SHP77 treated with DMSO at 0.1 percent for 48 hours (cell line): Measurements from ENCODE around the gene ECSCR.

Experiments used
- DNase-seq: peaks from one replicate; lab custom pipeline; 2025; lab: John Stamatoyannopoulos, UW

The ECSCR gene

DNA sequence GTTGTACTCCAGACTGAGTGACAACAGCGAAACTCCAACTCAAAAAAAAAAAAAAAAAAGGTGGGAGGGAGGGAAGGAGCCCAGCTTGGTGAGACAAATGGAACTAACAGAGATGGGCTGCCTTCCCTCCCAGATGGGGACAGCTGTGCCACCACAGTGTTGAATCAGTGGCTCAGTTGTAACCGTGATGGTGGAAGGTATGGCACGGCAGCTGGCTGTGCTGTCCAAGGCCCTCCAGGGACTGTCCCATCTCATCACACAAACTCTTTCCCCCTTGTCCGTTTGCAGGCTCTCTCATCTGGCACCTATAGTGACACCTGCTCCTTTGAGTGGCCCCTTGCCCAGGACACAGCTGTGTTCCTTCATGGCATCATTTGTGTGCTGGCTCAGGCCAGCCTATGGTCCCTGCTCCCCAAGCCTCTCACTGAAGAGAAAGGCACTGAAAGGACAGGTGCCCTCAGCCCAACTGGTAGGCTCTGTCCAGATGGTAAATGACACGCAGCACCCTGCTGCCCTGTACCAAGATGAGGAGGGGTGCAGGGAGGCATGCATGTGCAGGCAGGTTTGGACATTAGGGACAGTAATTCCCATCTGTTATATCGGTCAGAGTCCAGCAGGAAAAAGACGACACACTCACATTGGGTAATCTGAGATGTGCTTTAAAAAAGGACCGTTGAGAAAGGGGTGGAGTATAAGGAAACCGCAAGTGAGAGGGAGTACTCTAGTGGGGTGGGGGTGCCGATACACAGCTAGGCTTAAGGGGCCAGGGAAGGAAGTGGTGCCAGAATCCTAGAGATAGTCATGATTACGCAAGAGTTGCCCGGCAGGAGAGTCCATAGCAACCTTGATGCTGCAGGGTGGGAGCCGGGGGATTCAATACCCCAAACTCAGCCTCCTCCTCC, 12.6 kb upstream of the ECSCR start:
- no peak for DNase-seq

DNA sequence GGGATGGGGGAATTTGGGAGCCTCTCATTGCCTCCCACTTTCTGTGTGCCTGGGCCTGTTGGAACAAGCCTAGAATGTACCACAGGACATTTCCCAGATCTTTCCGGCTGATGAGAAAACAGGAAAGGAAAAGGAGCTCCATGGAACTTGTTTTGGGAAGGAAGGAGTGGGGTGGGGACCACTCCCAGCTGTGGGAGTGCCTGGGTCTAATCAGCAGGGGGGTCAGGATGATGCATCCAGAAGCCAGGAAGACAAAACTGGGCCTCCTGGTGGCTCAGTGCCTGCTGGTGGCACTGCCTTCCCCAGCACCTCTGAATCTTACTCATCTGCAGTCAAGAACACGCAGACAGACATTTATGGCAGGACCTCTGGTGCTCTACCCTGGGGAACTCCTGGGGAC, 11.0 kb upstream of the ECSCR start:
- no peak for DNase-seq

DNA sequence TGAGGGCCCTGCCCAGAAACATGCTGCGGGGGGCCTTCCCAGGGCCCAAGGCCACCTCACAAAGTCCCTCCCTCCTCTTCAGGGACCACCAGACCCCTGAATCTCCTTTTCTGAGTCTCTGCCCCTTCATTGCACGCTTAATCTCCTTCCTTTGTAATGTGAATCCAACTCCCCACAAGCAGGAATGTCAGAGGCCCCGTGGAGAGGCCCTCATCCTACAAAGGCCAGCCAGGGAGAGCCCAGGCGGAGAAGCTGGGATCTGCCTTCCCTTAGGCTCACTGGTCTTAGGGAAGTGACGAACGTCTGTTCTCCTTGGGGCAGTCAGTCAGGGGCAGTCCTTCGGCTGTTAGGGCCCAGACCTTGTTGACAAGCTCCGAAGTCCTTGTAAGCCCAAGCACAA, 10.6 kb upstream of the ECSCR start:
- no peak for DNase-seq

DNA sequence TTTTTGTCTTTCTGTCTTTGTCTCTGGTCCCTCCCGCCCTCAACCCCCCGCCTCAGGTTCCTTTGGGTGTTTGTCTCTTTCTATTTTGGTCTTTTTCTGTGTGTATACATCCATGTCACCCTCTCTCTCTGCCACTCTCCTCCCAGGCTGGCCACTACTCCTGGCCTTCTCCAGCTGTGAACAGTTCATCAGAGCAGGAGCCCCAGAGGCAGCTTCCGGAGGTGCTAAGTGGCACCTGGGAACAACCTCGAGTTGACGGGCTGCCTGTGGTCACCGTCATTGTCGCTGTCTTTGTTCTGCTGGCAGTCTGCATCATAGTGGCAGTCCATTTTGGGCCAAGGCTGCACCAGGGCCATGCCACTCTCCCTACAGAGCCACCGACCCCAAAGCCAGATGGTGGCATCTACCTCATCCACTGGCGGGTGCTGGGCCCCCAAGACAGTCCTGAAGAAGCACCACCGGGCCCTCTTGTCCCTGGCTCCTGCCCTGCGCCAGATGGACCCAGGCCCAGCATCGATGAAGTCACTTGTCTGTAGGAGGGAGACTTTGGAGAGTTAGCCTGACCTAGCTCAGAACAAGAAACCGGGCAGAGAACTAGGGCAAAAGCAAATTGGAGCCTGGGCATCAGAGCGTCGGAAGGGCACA, 10.0 kb upstream of the ECSCR start:
- no peak for DNase-seq

DNA sequence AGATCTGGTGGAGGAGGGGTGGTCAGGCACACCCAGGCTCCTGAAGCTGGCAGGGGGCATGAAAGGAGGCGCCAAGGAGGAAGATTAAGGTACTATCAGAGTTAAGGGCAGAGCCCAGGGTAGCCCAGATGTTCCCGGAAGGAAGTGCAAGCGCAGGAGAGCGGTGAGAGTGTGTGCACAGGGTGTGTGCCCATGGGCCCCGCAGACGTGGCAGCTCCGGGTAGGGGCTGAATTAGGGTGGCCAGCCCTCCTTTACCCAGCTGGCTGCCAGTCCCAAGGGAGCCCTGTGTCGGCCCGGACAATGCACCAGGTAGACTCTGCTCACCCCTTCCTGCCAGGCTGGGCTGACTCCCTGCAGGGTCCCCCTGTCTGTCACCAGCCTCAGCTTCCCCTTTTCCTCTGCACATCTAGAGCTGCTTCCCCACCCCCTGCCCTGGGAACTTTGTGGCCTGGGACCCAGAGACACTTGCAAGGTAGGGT, 8.3 kb upstream of the ECSCR start, which contains the start of gene SMIM33:
Gene SMIM33 (plus strand): TSS at position 184 of the 480 bp plus-strand sequence. CDS start 118 bp downstream, at position 302.
- no peak for DNase-seq

DNA sequence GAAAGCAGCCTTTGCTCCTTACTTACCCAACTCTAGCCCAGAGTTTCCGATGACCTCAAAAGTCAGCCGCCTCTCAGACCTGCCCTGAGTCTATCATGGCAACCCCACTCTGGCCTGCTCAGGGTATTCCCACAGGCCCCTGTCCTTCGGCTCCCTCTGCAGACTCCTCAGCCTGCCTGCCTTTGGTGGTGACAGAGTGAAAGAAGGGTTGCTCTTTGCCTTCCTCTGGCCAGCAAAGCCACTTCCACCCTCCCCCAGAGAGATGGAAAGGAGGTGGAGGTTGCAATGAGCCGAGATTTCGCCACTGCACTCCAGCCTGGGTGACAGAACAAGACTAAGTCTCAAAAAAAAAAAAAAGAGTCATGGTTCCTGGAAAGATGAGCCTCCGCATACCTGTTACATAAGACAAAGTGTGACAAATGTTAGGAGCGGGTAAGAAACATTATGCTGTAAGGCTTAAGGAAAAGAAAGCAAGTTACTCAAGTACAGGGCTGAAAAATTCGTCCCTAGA, 5.9 kb upstream of the ECSCR start:
- DNase-seq, result no peak

DNA sequence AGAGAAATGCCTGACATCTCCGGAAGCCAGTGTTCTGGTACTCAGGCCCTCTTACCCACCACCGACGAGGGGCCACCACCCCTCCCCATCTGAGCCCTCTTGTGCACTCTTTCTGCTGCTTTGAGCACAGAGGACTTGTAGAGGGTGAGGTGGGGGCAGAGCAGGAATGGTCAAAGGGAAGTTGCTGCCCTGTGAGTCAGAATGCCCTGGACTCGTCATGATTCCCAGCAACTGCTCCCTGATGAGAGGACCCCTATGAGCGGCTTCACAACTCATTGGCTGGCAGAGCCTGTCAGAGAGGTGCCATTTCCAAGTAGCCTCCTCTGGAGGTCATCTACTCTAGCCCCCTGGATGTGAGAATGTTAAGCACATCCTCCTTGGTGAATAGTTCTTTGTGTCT, 845 bp downstream of the ECSCR start:
- no peak for DNase-seq

DNA sequence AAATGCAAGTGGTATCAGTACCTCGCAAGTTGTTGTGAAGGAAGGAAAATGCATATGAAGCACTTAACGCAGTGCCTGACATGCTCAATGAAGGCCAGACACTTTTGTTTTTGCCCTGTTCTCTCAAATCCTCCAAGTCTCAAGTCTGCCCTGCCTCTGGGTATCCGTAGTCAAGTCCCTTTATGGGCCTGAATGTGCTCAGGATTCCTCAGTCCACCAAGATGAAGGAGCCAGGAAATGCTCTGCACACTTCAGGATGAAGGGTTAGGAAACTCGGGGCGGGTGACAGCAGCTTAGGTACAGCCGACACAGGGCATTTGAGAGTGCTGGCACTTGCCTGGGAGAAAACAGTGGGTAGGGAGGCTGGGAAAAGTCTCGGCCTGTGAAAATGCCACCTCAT, 1.4 kb downstream of the ECSCR start:
- no peak for DNase-seq

DNA sequence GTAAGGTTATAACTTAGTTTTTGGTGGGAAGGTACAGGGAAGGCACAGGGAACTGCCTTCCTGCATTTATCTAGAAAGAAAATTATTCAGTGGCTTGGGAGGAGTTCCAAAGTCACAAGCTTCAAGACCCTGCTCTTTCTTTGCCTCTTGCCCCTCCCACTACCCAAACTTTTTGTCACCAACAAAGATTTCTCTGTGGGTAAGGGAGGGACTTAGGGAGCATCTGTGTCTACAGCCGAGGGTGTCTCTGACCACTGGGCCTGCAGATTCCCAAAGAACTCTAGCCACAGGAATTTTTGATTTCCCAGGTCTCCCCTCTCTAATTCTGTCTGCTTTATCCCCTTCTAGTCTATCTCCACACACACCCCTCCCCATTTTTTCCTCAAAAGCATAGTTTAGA, 2.1 kb downstream of the ECSCR start:
- DNase-seq, result no peak

DNA sequence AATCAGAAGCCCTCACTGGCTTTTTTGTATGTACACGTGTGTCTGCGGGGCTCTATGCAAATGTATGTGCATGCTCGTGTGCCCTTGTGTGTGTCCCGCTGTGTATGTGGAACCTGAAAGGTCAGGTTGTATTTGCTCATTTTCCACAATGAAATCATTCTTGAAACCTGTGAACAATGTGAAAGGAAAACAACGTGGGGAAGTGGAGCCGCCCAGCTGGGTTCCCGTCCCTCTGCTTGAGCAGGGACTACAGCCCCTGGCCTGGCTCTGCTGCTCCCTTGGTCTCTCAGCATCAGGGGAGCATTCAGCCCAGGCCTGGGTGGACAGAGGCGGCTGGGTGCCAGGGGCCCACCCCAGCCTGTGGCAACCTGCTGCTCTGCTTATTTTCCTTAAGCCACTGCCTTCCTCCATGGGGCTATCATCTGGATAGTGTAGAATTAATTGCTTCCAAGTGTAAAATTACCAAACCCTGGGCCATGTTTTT, 3.0 kb downstream of the ECSCR start:
- no peak for DNase-seq

DNA sequence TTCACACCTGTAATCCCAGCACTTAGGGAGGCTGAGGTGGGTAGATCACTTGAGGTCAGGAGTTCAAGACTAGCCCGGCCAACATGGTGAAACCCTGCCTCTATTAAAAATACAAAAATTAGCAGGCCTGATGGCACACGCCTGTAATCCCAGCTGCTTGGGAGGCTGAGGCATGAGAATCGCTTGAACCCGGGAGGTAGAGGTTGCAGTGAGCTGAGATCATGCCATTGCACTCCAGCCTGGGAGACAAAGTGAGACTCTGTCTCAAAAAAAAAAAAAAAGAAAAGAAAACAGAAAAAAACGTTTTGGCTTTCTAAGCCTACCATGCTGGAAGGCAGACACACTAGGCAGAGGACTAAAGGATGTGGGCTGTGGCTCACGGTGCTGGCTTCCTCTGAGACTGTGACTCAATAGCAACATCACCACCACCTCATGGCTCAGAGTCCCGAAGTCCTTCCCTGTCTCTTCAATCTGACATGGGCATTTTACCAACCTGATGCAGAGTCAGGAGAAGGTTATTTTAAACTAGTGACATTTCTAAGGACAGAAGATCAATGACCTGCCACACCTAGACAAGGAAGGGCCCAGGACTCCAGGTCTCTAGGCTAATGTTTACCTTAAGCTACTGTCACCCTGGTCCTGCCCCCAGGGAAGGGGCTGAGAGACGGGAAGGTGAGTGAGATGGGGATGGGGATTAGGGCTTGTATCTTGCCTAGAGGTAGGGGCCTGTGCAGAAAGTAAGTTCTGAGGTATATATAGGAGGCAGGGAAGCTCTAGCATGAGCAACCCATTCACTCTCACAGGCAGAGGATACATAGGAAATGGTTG, 3.7 kb downstream of the ECSCR start:
- DNase-seq, result no peak

DNA sequence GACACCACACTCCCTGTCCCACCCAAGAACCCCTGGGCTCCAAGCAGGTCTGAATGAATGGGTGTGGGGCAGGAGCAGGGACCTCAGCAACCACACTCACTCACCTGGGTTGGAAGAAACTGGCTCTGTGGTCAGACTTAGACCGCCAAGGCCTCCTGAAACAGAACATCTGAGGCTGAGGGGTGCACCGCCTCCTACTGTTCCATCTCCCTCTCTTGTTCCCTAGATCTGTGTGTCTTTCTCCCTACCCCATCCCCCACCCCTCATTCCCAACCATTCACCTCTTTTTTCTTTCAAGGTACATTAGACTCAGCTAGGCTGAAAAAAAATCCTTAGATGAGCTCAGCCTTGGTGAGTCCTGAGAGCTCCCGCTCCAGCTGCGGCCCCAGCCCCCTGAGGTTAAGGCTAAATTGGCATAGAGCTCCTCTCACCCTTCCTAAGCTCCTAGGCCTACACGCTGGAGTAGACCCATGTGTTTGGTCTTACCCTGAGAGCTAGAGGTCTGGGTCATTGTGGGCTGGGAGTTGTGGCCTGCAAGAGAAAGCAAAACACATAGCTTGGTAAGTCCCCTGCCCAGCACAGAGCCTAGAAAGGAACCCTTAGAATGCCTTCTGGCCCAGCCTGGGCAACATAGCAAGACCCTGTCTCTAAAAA, 4.8 kb downstream of the ECSCR start:
- DNase-seq, result no peak

DNA sequence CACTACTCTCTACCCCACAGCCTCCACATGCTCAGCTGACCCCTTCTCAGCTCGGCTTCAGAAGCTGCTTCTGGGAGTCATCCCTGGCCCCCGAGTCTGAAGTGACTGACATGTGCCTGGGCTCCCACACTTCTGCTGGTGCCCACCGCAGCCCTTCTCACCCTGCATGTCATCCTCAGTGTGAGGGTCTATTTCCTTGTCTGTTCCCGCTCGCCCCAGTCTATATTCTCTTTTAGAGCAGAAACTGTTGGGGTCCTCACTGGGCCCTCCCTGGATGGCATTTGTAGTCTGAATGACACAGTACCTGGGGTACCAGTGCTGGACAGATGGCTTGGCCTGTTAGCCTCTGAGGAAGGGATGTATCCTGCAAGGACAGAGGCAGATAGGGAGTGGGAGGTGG, 5.3 kb downstream of the ECSCR start:
- DNase-seq, result no peak

DNA sequence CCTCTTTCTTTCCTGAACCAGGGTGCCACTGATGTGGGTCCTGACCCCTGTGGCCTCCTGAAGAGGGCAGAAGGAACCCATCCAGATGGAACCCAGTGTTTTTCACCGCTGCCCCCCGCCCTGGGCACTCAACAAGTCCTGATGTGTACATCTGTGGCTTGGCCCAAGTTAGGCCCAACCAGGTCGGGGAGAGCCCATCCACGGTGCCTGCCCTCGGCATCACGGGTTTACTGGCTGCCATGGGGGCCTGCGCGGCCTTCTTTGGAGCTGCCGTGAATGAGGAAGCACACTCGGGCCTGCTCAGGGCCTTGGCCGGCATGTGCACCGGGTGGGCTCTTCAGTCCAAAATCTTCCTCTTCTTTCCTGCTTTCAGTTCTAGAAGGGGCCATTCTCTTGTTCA, 5.8 kb downstream of the ECSCR start:
- no peak for DNase-seq

DNA sequence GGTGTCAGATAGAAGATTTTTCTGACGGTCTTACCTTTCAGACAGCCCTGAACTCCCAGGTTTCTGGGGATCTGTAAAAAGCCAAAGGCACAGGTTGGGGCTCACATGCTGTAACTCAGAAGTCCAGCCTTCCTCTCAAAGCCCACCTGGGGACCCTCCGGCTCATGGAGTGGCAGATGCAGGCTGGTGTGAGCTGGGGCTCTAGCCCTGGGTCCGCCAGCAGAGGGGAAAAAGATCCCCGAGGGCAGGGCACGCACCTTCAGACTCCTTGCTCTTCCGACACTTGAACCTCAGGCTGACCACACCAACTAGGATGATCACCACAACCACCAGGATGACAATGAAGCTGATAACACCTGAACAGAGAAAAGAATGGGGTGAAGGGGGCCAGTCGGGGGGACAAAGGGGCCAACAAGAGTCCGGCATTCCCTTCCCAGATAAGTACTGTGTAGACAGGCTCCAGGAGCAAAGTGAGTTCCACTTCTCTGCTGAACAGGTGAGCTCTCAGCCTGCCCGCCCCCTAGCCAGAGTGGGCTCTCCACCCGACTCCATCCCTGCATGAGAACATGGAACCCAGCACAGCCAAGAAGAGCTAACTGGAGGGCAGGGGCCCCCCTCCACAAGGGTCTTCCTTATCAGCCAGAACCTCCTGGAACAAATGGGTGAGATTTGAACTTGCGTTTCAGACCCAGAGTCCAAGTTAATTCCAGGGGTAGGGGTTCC, 7.8 kb downstream of the ECSCR start:
- DNase-seq, result no peak

DNA sequence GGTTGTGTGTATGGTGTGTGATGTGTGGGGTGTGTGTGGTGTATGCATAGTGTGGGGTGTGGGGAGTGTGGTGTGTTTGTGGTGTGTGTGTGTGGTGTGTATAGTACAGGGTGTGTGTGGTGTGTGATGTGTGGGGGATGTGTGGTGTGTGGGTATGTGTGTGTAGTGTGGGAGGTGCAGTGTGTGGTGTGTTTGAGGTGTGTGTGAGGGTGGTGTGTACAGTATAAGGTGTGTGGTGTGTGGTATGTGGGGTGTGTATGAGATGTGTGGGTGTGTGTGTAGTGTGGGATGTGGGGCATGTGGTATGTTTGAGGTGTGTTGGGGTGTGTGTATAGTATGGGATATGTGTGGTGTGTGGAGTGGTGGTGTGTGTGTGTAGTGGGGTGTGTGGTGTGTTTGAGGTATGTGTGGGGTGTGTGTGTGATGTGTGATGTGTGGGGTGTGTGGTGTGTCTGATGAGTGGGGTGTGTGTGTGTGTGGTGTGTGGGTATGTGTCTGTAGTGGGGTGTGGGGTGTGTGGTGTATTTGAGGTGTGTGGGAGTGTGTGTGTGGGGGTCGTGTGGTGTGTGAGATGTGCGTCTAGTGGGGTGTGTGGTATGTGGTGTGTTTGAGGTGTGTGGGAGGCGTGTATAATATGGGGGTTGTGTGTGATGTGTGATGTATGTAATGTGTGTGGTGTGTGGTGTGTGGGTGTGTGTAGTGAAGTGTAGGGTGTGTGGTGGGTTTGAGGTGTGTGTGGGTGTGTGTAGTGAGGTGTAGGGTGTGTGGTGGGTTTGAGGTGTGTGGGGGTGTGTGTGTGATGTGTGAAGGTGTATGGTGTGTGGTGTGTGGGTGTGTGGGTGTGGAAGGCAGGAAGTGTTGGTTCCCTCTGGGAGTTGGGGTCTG, 8.6 kb downstream of the ECSCR start:
- no peak for DNase-seq

DNA sequence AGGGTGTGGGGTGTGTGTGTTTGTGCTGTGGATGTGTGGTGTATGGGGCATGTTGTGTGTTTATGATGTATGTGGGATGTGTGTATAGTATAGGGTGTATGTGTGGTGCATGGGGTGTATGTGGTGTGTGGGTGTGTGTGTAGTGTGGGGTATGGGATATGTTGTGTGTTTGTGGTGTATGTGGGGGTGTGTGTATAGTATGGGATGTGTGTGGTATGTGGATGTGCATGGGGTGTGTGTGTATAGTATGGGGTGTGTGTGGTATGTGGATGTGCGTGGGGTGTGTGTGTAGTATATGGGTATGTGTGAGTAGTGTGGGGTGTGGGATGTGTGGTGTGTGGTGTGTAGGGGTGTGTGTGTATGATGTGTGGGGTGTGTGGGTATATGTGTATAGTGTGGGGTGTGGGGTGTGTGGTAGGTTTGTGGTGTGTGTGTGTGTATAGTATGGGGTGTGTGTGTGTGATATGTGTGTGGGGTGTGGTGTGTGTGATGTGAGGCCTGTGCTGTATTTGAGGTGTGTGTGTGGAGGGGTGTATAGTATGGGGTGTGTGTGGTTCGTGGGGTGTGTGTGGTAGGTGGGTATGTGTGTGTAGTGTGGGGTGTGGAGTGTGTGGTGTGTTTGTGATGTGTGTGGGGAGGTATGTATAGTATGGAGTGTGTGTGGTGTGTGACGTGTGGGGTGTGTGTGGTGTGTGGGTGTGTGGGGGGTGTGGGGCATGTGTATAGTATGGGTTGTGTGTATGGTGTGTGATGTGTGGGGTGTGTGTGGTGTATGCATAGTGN, 10.5 kb downstream of the ECSCR start:
- DNase-seq, result no peak

DNA sequence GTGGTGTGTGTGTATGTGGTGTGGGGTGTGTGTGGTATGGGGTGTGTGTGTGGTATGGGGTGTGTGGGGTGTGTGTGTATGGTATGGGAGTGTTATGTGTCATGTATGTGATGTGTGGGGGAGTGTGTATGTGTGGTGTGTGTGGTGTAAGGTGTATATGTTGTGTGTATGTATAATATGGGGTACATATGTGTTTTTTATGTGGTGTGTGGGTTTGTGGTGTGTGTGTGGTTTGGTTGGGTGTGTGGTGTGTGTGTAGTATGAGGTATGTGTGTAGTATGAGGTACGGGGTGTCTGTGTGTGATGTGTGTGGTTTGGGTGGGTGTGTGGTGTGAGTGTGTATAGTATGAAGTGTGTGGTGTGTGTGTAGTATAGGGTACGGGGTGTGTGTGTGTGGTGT, 11.4 kb downstream of the ECSCR start:
- DNase-seq, result no peak
